Measurements from ENCODE around the gene PDLIM3.
"Not testable (repeated sequence)": the region's sequence is repeated elsewhere in the genome, so short reads cannot be mapped to it uniquely, and the experiment has no call there.

DNA sequence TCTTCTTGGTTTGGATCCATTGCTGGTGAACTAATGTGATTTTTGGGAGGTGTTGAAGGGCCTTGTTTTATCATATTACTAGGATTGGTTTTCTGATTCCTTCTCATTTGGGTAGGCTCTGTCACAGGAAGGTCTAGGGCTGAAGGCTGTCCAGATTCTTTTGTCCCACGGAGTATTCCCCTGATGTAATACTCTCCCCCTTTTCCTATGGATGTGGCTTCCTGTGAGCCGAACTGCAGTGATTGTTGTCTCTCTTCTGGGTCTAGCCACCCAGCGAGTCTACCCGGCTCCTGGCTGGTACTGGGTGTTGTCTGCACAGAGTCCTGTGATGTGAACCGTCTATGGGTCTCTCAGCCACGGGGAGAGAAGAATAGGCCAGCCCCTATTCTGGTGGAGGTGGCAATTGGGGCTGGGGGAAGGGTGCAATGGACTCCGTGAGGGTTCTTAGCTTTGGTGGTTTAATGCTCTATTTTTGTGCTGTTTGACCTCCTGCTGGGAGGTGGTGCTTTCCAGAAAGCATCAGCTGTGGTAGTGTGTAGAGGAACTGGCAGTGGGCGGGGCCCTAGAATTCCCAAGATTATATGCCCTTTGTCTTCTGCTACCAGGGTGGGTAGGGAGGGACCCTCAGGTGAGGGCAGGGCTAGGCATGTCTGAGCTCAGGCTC is 24.1 kb upstream of the PDLIM3 start:
- not testable (repeated sequence) for TF ChIP-seq POLR2AphosphoS5 (IDR thresholded peaks at IDR 0.05; ENCODE audit: low read depth); EZH2 (IDR thresholded peaks at IDR 0.05; ENCODE audit: low read depth, unreplicated experiment); CREB1 (CRISPR knock-in tag; IDR thresholded peaks at IDR 0.05; ENCODE audit: low read depth); EZH2phosphoT487 (IDR thresholded peaks at IDR 0.05; ENCODE audit: unreplicated experiment); JUNB (IDR thresholded peaks at IDR 0.05; ENCODE audit: unreplicated experiment)
- TF ChIP-seq, protein P1, sequence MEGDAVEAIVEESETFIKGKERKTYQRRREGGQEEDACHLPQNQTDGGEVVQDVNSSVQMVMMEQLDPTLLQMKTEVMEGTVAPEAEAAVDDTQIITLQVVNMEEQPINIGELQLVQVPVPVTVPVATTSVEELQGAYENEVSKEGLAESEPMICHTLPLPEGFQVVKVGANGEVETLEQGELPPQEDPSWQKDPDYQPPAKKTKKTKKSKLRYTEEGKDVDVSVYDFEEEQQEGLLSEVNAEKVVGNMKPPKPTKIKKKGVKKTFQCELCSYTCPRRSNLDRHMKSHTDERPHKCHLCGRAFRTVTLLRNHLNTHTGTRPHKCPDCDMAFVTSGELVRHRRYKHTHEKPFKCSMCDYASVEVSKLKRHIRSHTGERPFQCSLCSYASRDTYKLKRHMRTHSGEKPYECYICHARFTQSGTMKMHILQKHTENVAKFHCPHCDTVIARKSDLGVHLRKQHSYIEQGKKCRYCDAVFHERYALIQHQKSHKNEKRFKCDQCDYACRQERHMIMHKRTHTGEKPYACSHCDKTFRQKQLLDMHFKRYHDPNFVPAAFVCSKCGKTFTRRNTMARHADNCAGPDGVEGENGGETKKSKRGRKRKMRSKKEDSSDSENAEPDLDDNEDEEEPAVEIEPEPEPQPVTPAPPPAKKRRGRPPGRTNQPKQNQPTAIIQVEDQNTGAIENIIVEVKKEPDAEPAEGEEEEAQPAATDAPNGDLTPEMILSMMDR (conservative IDR thresholded peaks at IDR 0.05; ENCODE audit: low read depth in 2 of 2): not testable (repeated sequence)
- TF ChIP-seq, protein P2, sequence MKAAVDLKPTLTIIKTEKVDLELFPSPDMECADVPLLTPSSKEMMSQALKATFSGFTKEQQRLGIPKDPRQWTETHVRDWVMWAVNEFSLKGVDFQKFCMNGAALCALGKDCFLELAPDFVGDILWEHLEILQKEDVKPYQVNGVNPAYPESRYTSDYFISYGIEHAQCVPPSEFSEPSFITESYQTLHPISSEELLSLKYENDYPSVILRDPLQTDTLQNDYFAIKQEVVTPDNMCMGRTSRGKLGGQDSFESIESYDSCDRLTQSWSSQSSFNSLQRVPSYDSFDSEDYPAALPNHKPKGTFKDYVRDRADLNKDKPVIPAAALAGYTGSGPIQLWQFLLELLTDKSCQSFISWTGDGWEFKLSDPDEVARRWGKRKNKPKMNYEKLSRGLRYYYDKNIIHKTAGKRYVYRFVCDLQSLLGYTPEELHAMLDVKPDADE (IDR thresholded peaks at IDR 0.05): not testable (repeated sequence)
- TF ChIP-seq, protein P3, sequence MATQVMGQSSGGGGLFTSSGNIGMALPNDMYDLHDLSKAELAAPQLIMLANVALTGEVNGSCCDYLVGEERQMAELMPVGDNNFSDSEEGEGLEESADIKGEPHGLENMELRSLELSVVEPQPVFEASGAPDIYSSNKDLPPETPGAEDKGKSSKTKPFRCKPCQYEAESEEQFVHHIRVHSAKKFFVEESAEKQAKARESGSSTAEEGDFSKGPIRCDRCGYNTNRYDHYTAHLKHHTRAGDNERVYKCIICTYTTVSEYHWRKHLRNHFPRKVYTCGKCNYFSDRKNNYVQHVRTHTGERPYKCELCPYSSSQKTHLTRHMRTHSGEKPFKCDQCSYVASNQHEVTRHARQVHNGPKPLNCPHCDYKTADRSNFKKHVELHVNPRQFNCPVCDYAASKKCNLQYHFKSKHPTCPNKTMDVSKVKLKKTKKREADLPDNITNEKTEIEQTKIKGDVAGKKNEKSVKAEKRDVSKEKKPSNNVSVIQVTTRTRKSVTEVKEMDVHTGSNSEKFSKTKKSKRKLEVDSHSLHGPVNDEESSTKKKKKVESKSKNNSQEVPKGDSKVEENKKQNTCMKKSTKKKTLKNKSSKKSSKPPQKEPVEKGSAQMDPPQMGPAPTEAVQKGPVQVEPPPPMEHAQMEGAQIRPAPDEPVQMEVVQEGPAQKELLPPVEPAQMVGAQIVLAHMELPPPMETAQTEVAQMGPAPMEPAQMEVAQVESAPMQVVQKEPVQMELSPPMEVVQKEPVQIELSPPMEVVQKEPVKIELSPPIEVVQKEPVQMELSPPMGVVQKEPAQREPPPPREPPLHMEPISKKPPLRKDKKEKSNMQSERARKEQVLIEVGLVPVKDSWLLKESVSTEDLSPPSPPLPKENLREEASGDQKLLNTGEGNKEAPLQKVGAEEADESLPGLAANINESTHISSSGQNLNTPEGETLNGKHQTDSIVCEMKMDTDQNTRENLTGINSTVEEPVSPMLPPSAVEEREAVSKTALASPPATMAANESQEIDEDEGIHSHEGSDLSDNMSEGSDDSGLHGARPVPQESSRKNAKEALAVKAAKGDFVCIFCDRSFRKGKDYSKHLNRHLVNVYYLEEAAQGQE (IDR thresholded peaks at IDR 0.05; ENCODE audit: unreplicated experiment): not testable (repeated sequence)
- TF ChIP-seq, protein P4, sequence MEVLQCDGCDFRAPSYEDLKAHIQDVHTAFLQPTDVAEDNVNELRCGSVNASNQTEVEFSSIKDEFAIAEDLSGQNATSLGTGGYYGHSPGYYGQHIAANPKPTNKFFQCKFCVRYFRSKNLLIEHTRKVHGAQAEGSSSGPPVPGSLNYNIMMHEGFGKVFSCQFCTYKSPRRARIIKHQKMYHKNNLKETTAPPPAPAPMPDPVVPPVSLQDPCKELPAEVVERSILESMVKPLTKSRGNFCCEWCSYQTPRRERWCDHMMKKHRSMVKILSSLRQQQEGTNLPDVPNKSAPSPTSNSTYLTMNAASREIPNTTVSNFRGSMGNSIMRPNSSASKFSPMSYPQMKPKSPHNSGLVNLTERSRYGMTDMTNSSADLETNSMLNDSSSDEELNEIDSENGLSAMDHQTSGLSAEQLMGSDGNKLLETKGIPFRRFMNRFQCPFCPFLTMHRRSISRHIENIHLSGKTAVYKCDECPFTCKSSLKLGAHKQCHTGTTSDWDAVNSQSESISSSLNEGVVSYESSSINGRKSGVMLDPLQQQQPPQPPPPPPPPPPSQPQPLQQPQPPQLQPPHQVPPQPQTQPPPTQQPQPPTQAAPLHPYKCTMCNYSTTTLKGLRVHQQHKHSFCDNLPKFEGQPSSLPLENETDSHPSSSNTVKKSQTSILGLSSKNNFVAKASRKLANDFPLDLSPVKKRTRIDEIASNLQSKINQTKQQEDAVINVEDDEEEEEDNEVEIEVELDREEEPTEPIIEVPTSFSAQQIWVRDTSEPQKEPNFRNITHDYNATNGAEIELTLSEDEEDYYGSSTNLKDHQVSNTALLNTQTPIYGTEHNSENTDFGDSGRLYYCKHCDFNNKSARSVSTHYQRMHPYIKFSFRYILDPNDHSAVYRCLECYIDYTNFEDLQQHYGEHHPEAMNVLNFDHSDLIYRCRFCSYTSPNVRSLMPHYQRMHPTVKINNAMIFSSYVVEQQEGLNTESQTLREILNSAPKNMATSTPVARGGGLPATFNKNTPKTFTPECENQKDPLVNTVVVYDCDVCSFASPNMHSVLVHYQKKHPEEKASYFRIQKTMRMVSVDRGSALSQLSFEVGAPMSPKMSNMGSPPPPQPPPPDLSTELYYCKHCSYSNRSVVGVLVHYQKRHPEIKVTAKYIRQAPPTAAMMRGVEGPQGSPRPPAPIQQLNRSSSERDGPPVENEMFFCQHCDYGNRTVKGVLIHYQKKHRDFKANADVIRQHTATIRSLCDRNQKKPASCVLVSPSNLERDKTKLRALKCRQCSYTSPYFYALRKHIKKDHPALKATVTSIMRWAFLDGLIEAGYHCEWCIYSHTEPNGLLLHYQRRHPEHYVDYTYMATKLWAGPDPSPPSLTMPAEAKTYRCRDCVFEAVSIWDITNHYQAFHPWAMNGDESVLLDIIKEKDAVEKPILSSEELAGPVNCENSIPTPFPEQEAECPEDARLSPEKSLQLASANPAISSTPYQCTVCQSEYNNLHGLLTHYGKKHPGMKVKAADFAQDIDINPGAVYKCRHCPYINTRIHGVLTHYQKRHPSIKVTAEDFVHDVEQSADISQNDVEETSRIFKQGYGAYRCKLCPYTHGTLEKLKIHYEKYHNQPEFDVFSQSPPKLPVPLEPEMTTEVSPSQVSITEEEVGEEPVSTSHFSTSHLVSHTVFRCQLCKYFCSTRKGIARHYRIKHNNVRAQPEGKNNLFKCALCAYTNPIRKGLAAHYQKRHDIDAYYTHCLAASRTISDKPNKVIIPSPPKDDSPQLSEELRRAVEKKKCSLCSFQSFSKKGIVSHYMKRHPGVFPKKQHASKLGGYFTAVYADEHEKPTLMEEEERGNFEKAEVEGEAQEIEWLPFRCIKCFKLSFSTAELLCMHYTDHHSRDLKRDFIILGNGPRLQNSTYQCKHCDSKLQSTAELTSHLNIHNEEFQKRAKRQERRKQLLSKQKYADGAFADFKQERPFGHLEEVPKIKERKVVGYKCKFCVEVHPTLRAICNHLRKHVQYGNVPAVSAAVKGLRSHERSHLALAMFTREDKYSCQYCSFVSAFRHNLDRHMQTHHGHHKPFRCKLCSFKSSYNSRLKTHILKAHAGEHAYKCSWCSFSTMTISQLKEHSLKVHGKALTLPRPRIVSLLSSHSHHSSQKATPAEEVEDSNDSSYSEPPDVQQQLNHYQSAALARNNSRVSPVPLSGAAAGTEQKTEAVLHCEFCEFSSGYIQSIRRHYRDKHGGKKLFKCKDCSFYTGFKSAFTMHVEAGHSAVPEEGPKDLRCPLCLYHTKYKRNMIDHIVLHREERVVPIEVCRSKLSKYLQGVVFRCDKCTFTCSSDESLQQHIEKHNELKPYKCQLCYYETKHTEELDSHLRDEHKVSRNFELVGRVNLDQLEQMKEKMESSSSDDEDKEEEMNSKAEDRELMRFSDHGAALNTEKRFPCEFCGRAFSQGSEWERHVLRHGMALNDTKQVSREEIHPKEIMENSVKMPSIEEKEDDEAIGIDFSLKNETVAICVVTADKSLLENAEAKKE (CRISPR knock-in tag; IDR thresholded peaks at IDR 0.05): not testable (repeated sequence)

Data from GM23338 (cell line).